Nephron progenitor cell (in vitro differentiated cells): ENCODE results near the gene APLP2.
"Not testable (repeated sequence)": the region's sequence is repeated elsewhere in the genome, so short reads cannot be mapped to it uniquely, and the experiment has no call there.

Source experiments
- DNase-seq: peaks from one replicate; pipeline ENCODE4 v3.0.0; 2021
- H3K27ac Mint-ChIP-seq: 2 replicates; pipeline ENCODE4 v1.8.0; 2021; ENCODE audit warnings: mild to moderate bottlenecking, moderate library complexity, mixed read lengths
- H3K27me3 Mint-ChIP-seq: 2 replicates; pipeline ENCODE4 v1.8.0; 2021; ENCODE audit warnings: mild to moderate bottlenecking, low read depth, mixed read lengths; ENCODE audit not compliant: poor library complexity
- H3K36me3 Mint-ChIP-seq: 2 replicates; pipeline ENCODE4 v1.8.0; 2021; ENCODE audit warnings: low read depth, mixed read lengths
- H3K4me1 Mint-ChIP-seq: 2 replicates; pipeline ENCODE4 v1.8.0; 2021; ENCODE audit warnings: mixed read lengths
- H3K4me3 Mint-ChIP-seq: 2 replicates; pipeline ENCODE4 v1.8.0; 2021; ENCODE audit warnings: mild to moderate bottlenecking, moderate library complexity, mixed read lengths
- H3K9me3 Mint-ChIP-seq: 2 replicates; pipeline ENCODE4 v1.8.0; 2021; ENCODE audit warnings: mild to moderate bottlenecking, moderate library complexity, mixed read lengths
- TF ChIP-seq, protein P1 (sequence below): fragments of 200-600 bp; sonication (generic); IDR thresholded peaks from 2 replicates; pipeline ENCODE4 v1.5.0; 2021; ENCODE audit warnings: antibody characterized with exemption

The APLP2 gene

DNA sequence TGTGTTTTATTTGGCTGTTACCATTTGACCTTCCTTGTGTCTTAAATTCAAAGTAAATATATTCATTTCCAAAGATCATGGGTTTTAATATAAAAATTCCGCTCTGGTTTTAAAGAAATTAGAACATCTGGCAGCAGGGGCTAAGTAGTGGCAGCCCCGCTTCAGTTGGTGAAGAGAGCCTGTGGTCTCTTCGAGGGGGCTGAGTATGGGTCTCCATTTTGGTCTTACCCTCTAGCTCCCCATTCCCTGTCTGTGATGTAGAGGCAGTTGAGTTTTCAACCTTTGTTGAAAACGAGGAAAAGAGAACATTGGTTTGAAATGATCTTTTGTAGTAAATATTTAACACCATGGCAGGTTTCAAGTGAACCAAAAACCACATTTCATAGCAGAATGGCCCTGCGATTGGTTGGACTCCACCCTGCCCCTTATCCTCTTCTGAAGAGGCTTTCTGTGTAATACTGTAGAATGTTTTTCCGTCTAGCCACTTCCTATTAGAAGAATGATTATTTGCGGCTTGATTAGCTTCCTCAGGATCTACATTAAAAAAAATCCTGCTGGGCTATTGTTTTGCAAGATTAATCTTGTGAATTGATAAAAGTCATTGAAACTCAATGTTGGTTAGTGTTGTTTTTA lies 17.7 kb downstream of the APLP2 start:
- Mint-ChIP-seq H3K4me3 (no peak overlapping the region), H3K4me1 (peaks cover 5% of the 10 kb centered on the region), H3K36me3 (peaks cover 74% of the 10 kb centered on the region), H3K27ac (no peak overlapping the region), H3K27me3 (no peaks in the 10 kb centered on the region), H3K9me3 (peaks cover 70% of the 10 kb centered on the region)
- TF ChIP-seq, protein P1, sequence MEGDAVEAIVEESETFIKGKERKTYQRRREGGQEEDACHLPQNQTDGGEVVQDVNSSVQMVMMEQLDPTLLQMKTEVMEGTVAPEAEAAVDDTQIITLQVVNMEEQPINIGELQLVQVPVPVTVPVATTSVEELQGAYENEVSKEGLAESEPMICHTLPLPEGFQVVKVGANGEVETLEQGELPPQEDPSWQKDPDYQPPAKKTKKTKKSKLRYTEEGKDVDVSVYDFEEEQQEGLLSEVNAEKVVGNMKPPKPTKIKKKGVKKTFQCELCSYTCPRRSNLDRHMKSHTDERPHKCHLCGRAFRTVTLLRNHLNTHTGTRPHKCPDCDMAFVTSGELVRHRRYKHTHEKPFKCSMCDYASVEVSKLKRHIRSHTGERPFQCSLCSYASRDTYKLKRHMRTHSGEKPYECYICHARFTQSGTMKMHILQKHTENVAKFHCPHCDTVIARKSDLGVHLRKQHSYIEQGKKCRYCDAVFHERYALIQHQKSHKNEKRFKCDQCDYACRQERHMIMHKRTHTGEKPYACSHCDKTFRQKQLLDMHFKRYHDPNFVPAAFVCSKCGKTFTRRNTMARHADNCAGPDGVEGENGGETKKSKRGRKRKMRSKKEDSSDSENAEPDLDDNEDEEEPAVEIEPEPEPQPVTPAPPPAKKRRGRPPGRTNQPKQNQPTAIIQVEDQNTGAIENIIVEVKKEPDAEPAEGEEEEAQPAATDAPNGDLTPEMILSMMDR = no peak
- DNase-seq = no peak

DNA sequence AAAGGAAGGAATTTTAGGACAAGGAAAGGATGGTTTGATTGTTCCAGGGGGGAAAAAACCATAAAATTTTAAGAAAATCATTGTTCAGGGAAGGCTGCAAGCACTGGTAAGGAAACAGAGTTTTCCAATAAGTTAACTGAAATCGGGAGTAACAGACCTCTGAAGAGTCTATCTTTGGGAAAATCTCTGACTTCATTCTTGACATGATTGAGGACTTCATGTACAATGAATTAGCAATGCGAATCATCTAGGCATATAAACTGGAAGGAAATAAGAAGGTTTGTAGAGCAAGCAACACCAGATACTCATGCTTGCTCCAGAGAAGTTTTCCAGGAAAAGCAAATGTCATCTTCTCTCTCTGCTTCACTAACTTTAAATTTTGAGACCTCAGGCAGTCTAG lies 18.5 kb downstream of the APLP2 start:
- H3K27ac Mint-ChIP-seq = peak overlapping the region; percentile 85
- DNase-seq = no peak
- H3K4me3 Mint-ChIP-seq = no peak overlapping the region
- H3K36me3 Mint-ChIP-seq = peaks cover 73% of the 10 kb centered on the region
- H3K27me3 Mint-ChIP-seq = no peaks in the 10 kb centered on the region
- H3K9me3 Mint-ChIP-seq = peaks cover 74% of the 10 kb centered on the region
- TF ChIP-seq, protein P1 = no peak
- H3K4me1 Mint-ChIP-seq = peaks cover 5% of the 10 kb centered on the region

DNA sequence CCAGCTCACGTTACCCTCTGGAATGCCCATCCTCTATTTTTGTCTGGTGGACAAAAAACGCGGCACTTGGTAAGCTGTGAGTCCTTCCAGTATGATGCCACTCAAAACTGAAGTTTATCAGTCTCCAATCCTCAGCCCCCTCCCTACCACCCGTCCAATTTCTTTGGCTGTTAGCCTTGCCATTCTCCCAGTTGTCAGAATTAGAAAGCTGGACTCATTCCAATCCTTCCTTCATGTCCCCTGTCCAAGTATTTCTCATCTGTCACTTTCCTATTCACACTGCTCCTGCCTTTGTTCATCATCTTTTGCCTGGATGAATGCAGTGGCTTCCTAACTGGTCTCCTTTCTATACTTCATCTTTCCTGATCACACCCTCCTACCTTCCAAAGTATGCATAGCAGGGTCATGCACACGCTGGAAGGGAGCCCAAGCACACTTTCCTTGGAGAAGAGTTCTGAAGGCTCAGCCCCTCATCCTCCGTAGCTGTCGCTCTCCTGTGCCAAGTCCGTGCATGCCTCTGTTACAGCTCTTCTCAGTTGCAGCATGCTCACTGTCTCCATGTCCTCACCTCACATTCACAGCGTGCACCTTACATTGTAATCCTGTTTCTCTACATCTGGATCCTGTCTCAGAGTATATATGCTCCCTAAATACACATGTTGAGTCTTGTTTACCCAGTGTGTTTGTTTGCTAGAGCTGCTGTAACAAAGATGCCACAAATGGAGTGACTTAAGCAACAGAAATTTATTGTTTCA lies 19.4 kb downstream of the APLP2 start:
- Mint-ChIP-seq H3K27me3 (no peaks in the 10 kb centered on the region), H3K9me3 (peaks cover 70% of the 10 kb centered on the region), H3K4me1 (peaks cover 5% of the 10 kb centered on the region), H3K4me3 (no peak overlapping the region), H3K36me3 (peaks cover 69% of the 10 kb centered on the region), H3K27ac (peak overlapping the region; percentile 16)
- TF ChIP-seq, protein P1 = no peak
- no peak for DNase-seq

DNA sequence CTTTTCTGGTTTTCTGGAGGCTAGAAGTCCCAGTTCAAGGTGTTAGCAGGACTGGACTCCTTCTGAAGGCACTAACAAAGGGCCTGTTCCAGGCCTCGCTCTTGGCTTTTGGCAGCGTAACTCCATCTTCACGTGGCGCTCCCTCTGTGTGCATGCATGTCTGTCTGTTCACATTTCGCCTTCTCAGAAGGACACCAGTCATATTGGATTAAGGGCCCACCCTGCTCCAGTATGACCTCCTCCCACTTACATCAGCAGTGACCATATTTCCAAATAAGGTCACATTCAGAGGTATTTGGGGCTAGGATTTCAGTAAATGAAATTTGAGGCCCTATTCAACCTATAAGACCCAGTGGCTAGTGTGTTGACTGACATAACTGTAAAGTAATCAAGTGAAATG lies 20.0 kb downstream of the APLP2 start:
- Mint-ChIP-seq H3K27ac (no peak overlapping the region), H3K27me3 (no peaks in the 10 kb centered on the region), H3K36me3 (peaks cover 67% of the 10 kb centered on the region), H3K4me1 (peaks cover 8% of the 10 kb centered on the region), H3K4me3 (no peak overlapping the region), H3K9me3 (peaks cover 64% of the 10 kb centered on the region)
- no peak for DNase-seq
- TF ChIP-seq, protein P1 = no peak

DNA sequence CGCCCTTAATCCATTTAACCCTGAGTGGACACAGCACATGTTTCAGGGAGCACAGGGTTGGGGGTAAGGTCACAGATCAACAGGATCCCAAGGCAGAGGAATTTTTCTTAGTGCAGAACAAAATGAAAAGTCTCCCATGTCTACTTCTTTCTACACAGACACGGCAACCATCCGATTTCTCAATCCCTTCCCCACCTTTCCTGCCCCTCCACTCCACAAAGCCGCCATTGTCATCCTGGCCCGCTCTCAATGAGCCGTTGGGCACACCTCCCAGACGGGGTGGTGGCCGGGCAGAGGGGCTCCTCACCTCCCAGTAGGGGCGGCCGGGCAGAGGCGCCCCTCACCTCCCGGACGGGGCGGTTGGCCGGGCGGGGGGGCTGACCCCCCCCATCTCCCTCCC lies 20.8 kb downstream of the APLP2 start:
- DNase-seq, H3K4me3 Mint-ChIP-seq, H3K27ac Mint-ChIP-seq, H3K27me3 Mint-ChIP-seq: not testable (repeated sequence)
- peaks cover 67% of the 10 kb centered on the region for H3K36me3 Mint-ChIP-seq
- peaks cover 56% of the 10 kb centered on the region for H3K9me3 Mint-ChIP-seq
- H3K4me1 Mint-ChIP-seq = peaks cover 11% of the 10 kb centered on the region

DNA sequence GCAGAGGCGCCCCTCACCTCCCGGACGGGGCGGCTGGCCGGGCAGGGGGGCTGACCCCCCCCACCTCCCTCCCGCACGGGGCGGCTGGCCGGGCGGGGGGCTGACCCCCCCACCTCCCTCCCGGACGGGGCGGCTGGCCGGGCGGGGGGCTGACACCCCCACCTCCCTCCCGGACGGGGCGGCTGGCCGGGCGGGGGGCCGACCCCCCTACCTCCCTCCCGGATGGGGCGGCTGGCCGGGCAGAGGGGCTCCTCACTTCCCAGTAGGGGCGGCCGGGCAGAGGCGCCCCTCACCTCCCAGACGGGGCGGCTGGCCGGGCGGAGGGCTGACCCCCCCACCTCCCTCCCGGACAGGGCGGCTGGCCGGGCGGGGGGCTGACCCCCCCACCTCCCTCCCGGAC lies 21.5 kb downstream of the APLP2 start:
- Mint-ChIP-seq H3K9me3 (peaks cover 50% of the 10 kb centered on the region), H3K36me3 (peaks cover 66% of the 10 kb centered on the region), H3K4me1 (peaks cover 15% of the 10 kb centered on the region)

DNA sequence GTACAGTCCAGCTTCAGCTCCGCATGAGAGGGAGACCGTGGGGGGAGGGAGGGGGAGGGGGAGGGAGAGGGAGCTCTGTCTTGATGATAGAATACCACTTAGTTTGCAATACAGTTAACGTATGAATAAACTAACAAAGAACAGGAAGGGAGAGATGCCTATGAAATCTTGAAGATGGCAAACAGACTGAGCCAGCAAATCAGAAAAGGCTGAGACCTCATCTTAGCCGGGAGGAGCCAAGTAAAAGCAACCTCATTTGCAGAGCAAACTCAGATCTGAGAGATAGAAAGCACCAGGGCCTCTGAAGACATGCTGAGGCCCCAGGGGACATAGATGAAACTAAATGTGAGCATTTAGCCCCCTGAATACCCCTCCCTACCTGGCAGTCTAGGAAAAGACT lies 23.0 kb downstream of the APLP2 start:
- TF ChIP-seq, protein P1 = no peak
- no peak overlapping the region for H3K4me3 Mint-ChIP-seq
- H3K27ac Mint-ChIP-seq = no peak overlapping the region
- no peaks in the 10 kb centered on the region for H3K27me3 Mint-ChIP-seq
- no peak for DNase-seq
- H3K9me3 Mint-ChIP-seq = peaks cover 37% of the 10 kb centered on the region
- H3K4me1 Mint-ChIP-seq = peaks cover 15% of the 10 kb centered on the region
- peaks cover 62% of the 10 kb centered on the region for H3K36me3 Mint-ChIP-seq

More for the DNA sequence above, 21.5 kb downstream of the APLP2 start:
- not testable (repeated sequence) for DNase-seq, H3K27me3 Mint-ChIP-seq, H3K4me3 Mint-ChIP-seq, H3K27ac Mint-ChIP-seq
